ENCODE data around the gene CRB1. TPM values are rescaled to one million over a fixed set of nuclear protein-coding genes. Genes with fewer than 3 reads are reported as not detected.

The CRB1 gene
- total RNA-seq, 1 experiment from 2014 or later = not detected

GRCh38 chr1:197341626-197342025 is 73.6 kb downstream of the CRB1 start:
- in situ Hi-C loops (cut with HindIII; ENCODE audit: low pct_unique_long_range_greater_than_20kb, low sequenced_read_pairs) = no loop called here

GRCh38 chr1:197342044-197342565 is 74.1 kb downstream of the CRB1 start:
- Histone ChIP-seq H3K4me3 (ENCODE audit: low read depth in 2 of 2, low read length in 2 of 2) (no peak overlapping the region), H3K4me1 (ENCODE audit: control insufficient read depth, insufficient read depth, low read length) (no peaks in the 10 kb centered on the region), H3K27me3 (ENCODE audit: control insufficient read depth, insufficient read depth, low read length) (no peaks in the 10 kb centered on the region), H3K36me3 (ENCODE audit: control insufficient read depth, insufficient read depth, low read length) (no peaks in the 10 kb centered on the region), H3K27ac (ENCODE audit: low read length) (no peak overlapping the region), H3K9me3 (ENCODE audit: control insufficient read depth, insufficient read depth, low read depth, low read length) (no peaks in the 10 kb centered on the region)
- no TSS peak for BruUV-seq (replicated peaks)
- ATAC-seq (no peak), DNase-seq (ENCODE audit: low read depth, low spot score) (no peak)
- ChIA-PET POLR2A (no interaction called here), CTCF (no interaction called here)
- intact Hi-C loops (cut with micrococcal nuclease; ENCODE audit: unreplicated experiment) (no loop called here), in situ Hi-C loops (cut with HindIII; ENCODE audit: low pct_unique_long_range_greater_than_20kb, low sequenced_read_pairs) (no loop called here)
- no peak for TF ChIP-seq POLR2AphosphoS5 (IDR thresholded peaks at IDR 0.05; ENCODE audit: low read depth, low read length)
- TF ChIP-seq SIN3A (IDR thresholded peaks at IDR 0.05; ENCODE audit: borderline replicate concordance, insufficient read depth, low read depth, low read length) = no peak
- no peak for TF ChIP-seq TCF7L2 (IDR thresholded peaks at IDR 0.05; ENCODE audit: low read depth, low read length)
- no peak for TF ChIP-seq REST (IDR thresholded peaks at IDR 0.05; ENCODE audit: insufficient read depth in 1 of 2, low read depth in 2 of 2, low read length in 1 of 2)
- no peak for TF ChIP-seq CTCF (IDR thresholded peaks at IDR 0.05)

More at GRCh38 chr1:197341626-197342025, 73.6 kb downstream of the CRB1 start:
- TF ChIP-seq REST (IDR thresholded peaks at IDR 0.05; ENCODE audit: insufficient read depth in 1 of 2, low read depth in 2 of 2, low read length in 1 of 2) = no peak
- TF ChIP-seq SIN3A (IDR thresholded peaks at IDR 0.05; ENCODE audit: borderline replicate concordance, insufficient read depth, low read depth, low read length) = no peak
- no peak for TF ChIP-seq POLR2AphosphoS5 (IDR thresholded peaks at IDR 0.05; ENCODE audit: low read depth, low read length)
- no peak for TF ChIP-seq CTCF (IDR thresholded peaks at IDR 0.05)
- TF ChIP-seq TCF7L2 (IDR thresholded peaks at IDR 0.05; ENCODE audit: low read depth, low read length) = no peak
- CTCF ChIA-PET = no interaction called here
- POLR2A ChIA-PET = no interaction called here
- intact Hi-C loops (cut with micrococcal nuclease; ENCODE audit: unreplicated experiment) = no loop called here
- H3K36me3 ChIP-seq (ENCODE audit: control insufficient read depth, insufficient read depth, low read length) = no peaks in the 10 kb centered on the region
- DNase-seq (ENCODE audit: low read depth, low spot score) = no peak
- H3K27ac ChIP-seq (ENCODE audit: low read length) = no peak overlapping the region
- H3K27me3 ChIP-seq (ENCODE audit: control insufficient read depth, insufficient read depth, low read length) = no peaks in the 10 kb centered on the region
- ATAC-seq = no peak
- no TSS peak for BruUV-seq (replicated peaks)
- H3K9me3 ChIP-seq (ENCODE audit: control insufficient read depth, insufficient read depth, low read depth, low read length) = no peaks in the 10 kb centered on the region
- no peaks in the 10 kb centered on the region for H3K4me1 ChIP-seq (ENCODE audit: control insufficient read depth, insufficient read depth, low read length)
- no peak overlapping the region for H3K4me3 ChIP-seq (ENCODE audit: low read depth in 2 of 2, low read length in 2 of 2)

Data from Panc1 (cell line).